ENCODE results near the gene GRAMD4. TPM values are rescaled to one million over a fixed set of nuclear protein-coding genes. Genes with fewer than 3 reads are reported as not detected.

GRAMD4 gene
- total RNA-seq, 1 donor = 11.7 TPM

- no peak for TF ChIP-seq CTCF (IDR thresholded peaks at IDR 0.05; ENCODE audit: insufficient read depth, low read length)
- no peak for DNase-seq (ENCODE audit: low read depth)
- no peak overlapping the region for H3K4me3 ChIP-seq (ENCODE audit: low read depth, low read length)
Observed at GRCh38 chr22:46607483-46608114, 12.6 kb upstream of the GRAMD4 start.

GRCh38 chr22:46609175-46609690 is 11.0 kb upstream of the GRAMD4 start:
- no peak for TF ChIP-seq CTCF (IDR thresholded peaks at IDR 0.05; ENCODE audit: insufficient read depth, low read length)
- no peak for DNase-seq (ENCODE audit: low read depth)
- no peak overlapping the region for H3K4me3 ChIP-seq (ENCODE audit: low read depth, low read length)

- no peak overlapping the region for H3K4me3 ChIP-seq (ENCODE audit: low read depth, low read length)
- no peak for TF ChIP-seq CTCF (IDR thresholded peaks at IDR 0.05; ENCODE audit: insufficient read depth, low read length)
- no peak for DNase-seq (ENCODE audit: low read depth)
Observed at GRCh38 chr22:46609724-46610201, 10.4 kb upstream of the GRAMD4 start.

GRCh38 chr22:46610356-46610755 is 9.8 kb upstream of the GRAMD4 start:
- no peak for DNase-seq (ENCODE audit: low read depth)
- H3K4me3 ChIP-seq (ENCODE audit: low read depth, low read length) = no peak overlapping the region
- TF ChIP-seq CTCF (IDR thresholded peaks at IDR 0.05; ENCODE audit: insufficient read depth, low read length) = no peak

- DNase-seq (ENCODE audit: low read depth) = no peak
- no peak overlapping the region for H3K4me3 ChIP-seq (ENCODE audit: low read depth, low read length)
- no peak for TF ChIP-seq CTCF (IDR thresholded peaks at IDR 0.05; ENCODE audit: insufficient read depth, low read length)
Observed at GRCh38 chr22:46611189-46611588, 9.0 kb upstream of the GRAMD4 start.

GRCh38 chr22:46612341-46612903 is 7.8 kb upstream of the GRAMD4 start:
- H3K4me3 ChIP-seq (ENCODE audit: low read depth, low read length) = no peak overlapping the region
- no peak for DNase-seq (ENCODE audit: low read depth)
- TF ChIP-seq CTCF (IDR thresholded peaks at IDR 0.05; ENCODE audit: insufficient read depth, low read length) = no peak
